HepG2 (cell line): ENCODE data around the gene FEM1B. TPM values are rescaled to one million over a fixed set of nuclear protein-coding genes. Genes with fewer than 3 reads are reported as not detected.

ENCODE experiments used
- BHLHE40 ChIP-seq: IDR thresholded peaks from 2 replicates; pipeline ENCODE4 v1.6.1; 2011; ENCODE audit warnings: low read length, improper control_type of control experiment
- CREB1 ChIP-seq, 2 experiments: fragments of 450-650 bp in 1 of 2; IDR thresholded peaks; 2 replicates each; pipeline ENCODE4 v1.6.1; 2016 to 2017; ENCODE audit warnings: control low read depth in 1 of 2, mild to moderate bottlenecking in 1 of 2, missing compliant biosample characterization in 1 of 2, missing genetic modification characterization in 1 of 2
- ELF3 ChIP-seq: IDR thresholded peaks from 2 replicates; pipeline ENCODE4 v1.6.1; 2016; ENCODE audit warnings: missing genetic modification reagents, missing compliant biosample characterization
- HOXA5 ChIP-seq: sonication (generic); formaldehyde crosslinking; IDR thresholded peaks from 2 replicates; pipeline ENCODE4 v1.4.0; 2020; ENCODE audit warnings: missing genetic modification reagents
- KDM4B ChIP-seq: sonication (generic); formaldehyde crosslinking; IDR thresholded peaks from 2 replicates; pipeline ENCODE4 v1.4.0; 2020; ENCODE audit warnings: missing genetic modification reagents
- KLF6 ChIP-seq: IDR thresholded peaks from 2 replicates; pipeline ENCODE4 v1.8.0; 2016; ENCODE audit warnings: missing biosample characterization, missing genetic modification reagents
- NFYC ChIP-seq: IDR thresholded peaks from 2 replicates; pipeline ENCODE4 v1.6.1; 2016; ENCODE audit warnings: missing genetic modification reagents, missing compliant biosample characterization
- PHF5A ChIP-seq: IDR thresholded peaks from one replicate; pipeline ENCODE4 v1.6.1; 2018; ENCODE audit warnings: low read depth, missing genetic modification reagents; ENCODE audit not compliant: unreplicated experiment
- PRDM15 ChIP-seq: sonication (generic); formaldehyde crosslinking; IDR thresholded peaks from 2 replicates; pipeline ENCODE4 v1.4.0; 2020; ENCODE audit warnings: missing genetic modification reagents
- ZNF205 ChIP-seq: IDR thresholded peaks from 2 replicates; pipeline ENCODE4 v1.6.1; 2018; ENCODE audit warnings: missing biosample characterization, missing genetic modification reagents
- ZNF441 ChIP-seq: sonication (generic); formaldehyde crosslinking; IDR thresholded peaks from 2 replicates; pipeline ENCODE4 v1.7.0; 2021; ENCODE audit warnings: missing genetic modification reagents, borderline replicate concordance
- ZNF552 ChIP-seq: sonication (generic); formaldehyde crosslinking; IDR thresholded peaks from 2 replicates; pipeline ENCODE4 v1.9.0; 2022; ENCODE audit warnings: missing genetic modification reagents, mild to moderate bottlenecking, borderline replicate concordance
- ZNF816 ChIP-seq: sonication (generic); formaldehyde crosslinking; IDR thresholded peaks from 2 replicates; pipeline ENCODE4 v1.8.0; 2022; ENCODE audit warnings: missing genetic modification reagents, mild to moderate bottlenecking, borderline replicate concordance
- ZSCAN12 ChIP-seq: sonication (generic); formaldehyde crosslinking; IDR thresholded peaks from 2 replicates; pipeline ENCODE4 v1.9.0; 2021; ENCODE audit warnings: mild to moderate bottlenecking, missing genetic modification reagents
- polyA plus RNA-seq, 8 experiments: library from polyadenylated mRNA; depleted of rRNA in 3 of 8; stranded (reverse) in 7 of 8; unstranded in 1 of 8; fragments of >200 nt; fragmentation: Illumina TruSeq in 4 of 8; extraction: Trizol in 4 of 8; gene quantifications; 2 replicates each; pipeline versions ENCODE4 v1.2.1 to v1.2.3, GENCODE V29; 2011 to 2016; ENCODE audit warnings: low read depth in 4 of 8, missing spikeins in 1 of 8, mixed read lengths in 1 of 8; ENCODE audit not compliant: insufficient read depth in 1 of 8
- total RNA-seq, 5 experiments: library from RNA; depleted of rRNA; stranded (reverse); fragments of >200 nt; fragmentation: Illumina TruSeq; extraction: Trizol; gene quantifications; 2 replicates each; pipeline ENCODE4 v1.2.3, GENCODE V29; 2016; ENCODE audit warnings: low read depth in 1 of 5
- TF ChIP-seq, protein P1 (sequence below): sonication (generic); formaldehyde crosslinking; IDR thresholded peaks from 2 replicates; pipeline ENCODE4 v1.8.1; 2022; ENCODE audit warnings: low read depth, mild to moderate bottlenecking, missing genetic modification reagents
- TF ChIP-seq, protein P2 (sequence below): sonication (generic); formaldehyde crosslinking; IDR thresholded peaks from 2 replicates; pipeline ENCODE4 v1.4.0; 2020; ENCODE audit warnings: missing genetic modification reagents
- TF ChIP-seq, protein P3 (sequence below): sonication (generic); formaldehyde crosslinking; IDR thresholded peaks from 2 replicates; pipeline ENCODE4 v1.4.0; 2020; ENCODE audit warnings: low read depth, mild to moderate bottlenecking, missing genetic modification reagents

FEM1B gene
- total and polyA plus RNA-seq, 2 of the 13 experiments (the other 11 are each of a cell fraction or from before 2014, with no cell fraction given): 38.1 to 40.0 TPM

DNA sequence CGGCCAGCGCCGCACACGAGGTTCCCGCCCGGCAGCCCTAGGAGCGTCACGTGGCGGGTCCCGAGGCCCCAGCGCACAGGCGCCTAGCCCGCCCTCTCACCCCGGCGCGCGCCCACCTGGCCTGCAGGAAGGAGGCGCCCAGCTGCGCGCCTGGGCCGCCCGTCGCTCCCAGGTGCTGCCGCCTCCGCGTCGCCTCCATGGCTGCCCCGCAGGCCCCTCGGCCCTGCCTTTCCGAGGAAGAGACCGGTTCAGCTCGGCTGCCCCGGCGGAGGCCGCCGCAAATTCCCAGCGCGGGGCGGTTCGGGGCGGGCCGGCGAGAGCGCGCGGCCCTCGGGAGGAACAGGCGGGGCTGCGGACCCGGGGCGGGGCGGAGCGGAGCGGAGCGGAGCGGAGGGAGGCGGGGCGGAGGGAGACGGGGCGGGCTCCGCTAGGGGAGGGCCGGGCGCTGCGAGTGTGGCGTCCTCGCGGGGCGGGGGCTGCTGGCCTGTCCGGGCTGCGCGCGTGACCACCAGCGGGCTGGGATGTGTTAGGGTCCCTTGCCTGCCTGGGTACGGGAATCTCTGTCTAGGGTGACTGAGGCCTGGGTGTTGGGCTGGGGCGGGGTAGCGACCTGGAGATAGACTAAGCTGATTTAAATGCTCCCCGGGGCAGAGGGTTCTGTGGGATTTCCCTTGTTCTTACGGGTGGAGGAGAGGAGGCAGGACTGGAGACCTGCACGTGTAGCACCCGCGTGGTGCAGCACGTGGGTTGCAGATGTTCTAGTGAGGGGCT is 48.0 kb upstream of the FEM1B start, which contains the start of gene CLN6 (continued):
- peak; percentile 66 for TF ChIP-seq PRDM15 (CRISPR knock-in tag)
- TF ChIP-seq HOXA5: peak; percentile 2; the same call in 1 of the 2 replicates
- TF ChIP-seq CREB1 (IDR thresholded peaks at IDR 0.05): no peak
- no peak for TF ChIP-seq CREB1 (CRISPR knock-in tag; IDR thresholded peaks at IDR 0.05)
- peak; percentile 7; the same call in 1 of the 2 replicates for TF ChIP-seq ZNF816 (CRISPR knock-in tag)
- TF ChIP-seq NFYC (CRISPR knock-in tag): 0 out of 2 replicates have a peak, but pooled peaks have one; percentile 29
- peak; percentile 61; the same call in 1 of the 2 replicates for TF ChIP-seq ZSCAN12
- TF ChIP-seq, protein P1, sequence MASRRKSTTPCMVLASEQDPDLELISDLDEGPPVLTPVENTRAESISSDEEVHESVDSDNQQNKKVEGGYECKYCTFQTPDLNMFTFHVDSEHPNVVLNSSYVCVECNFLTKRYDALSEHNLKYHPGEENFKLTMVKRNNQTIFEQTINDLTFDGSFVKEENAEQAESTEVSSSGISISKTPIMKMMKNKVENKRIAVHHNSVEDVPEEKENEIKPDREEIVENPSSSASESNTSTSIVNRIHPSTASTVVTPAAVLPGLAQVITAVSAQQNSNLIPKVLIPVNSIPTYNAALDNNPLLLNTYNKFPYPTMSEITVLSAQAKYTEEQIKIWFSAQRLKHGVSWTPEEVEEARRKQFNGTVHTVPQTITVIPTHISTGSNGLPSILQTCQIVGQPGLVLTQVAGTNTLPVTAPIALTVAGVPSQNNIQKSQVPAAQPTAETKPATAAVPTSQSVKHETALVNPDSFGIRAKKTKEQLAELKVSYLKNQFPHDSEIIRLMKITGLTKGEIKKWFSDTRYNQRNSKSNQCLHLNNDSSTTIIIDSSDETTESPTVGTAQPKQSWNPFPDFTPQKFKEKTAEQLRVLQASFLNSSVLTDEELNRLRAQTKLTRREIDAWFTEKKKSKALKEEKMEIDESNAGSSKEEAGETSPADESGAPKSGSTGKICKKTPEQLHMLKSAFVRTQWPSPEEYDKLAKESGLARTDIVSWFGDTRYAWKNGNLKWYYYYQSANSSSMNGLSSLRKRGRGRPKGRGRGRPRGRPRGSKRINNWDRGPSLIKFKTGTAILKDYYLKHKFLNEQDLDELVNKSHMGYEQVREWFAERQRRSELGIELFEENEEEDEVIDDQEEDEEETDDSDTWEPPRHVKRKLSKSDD: peak; percentile 62; the same call in 1 of the 2 replicates
- TF ChIP-seq PHF5A (CRISPR knock-in tag): peak; percentile 22
- TF ChIP-seq, protein P2, sequence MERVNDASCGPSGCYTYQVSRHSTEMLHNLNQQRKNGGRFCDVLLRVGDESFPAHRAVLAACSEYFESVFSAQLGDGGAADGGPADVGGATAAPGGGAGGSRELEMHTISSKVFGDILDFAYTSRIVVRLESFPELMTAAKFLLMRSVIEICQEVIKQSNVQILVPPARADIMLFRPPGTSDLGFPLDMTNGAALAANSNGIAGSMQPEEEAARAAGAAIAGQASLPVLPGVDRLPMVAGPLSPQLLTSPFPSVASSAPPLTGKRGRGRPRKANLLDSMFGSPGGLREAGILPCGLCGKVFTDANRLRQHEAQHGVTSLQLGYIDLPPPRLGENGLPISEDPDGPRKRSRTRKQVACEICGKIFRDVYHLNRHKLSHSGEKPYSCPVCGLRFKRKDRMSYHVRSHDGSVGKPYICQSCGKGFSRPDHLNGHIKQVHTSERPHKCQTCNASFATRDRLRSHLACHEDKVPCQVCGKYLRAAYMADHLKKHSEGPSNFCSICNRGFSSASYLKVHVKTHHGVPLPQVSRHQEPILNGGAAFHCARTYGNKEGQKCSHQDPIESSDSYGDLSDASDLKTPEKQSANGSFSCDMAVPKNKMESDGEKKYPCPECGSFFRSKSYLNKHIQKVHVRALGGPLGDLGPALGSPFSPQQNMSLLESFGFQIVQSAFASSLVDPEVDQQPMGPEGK (CRISPR knock-in tag): peak; percentile 59; the same call in 1 of the 2 replicates
- TF ChIP-seq, protein P3, sequence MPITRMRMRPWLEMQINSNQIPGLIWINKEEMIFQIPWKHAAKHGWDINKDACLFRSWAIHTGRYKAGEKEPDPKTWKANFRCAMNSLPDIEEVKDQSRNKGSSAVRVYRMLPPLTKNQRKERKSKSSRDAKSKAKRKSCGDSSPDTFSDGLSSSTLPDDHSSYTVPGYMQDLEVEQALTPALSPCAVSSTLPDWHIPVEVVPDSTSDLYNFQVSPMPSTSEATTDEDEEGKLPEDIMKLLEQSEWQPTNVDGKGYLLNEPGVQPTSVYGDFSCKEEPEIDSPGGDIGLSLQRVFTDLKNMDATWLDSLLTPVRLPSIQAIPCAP (CRISPR knock-in tag): peak; percentile 82; the same call in 1 of the 2 replicates
- TF ChIP-seq ELF3: peak; percentile 57
- no peak for TF ChIP-seq ZNF552 (CRISPR knock-in tag)
- peak; percentile 68 for TF ChIP-seq ZNF441 (CRISPR knock-in tag)
- TF ChIP-seq KDM4B: no peak
- TF ChIP-seq BHLHE40: peak; percentile 60
- 0 out of 2 replicates have a peak, but pooled peaks have one; percentile 47 for TF ChIP-seq ZNF205
- TF ChIP-seq KLF6 (CRISPR knock-in tag): peak; percentile 85; the same call in 1 of the 2 replicates
